Measurements from ENCODE around the gene SCIN. TPM values are rescaled to one million over a fixed set of nuclear protein-coding genes. Genes with fewer than 3 reads are reported as not detected.

The SCIN gene
- total RNA-seq, 1 experiment from 2014 or later: 5.6 TPM

- in situ Hi-C loops (cut with HindIII; ENCODE audit: low pct_unique_long_range_greater_than_20kb, low sequenced_read_pairs) (no loop called here), intact Hi-C loops (cut with micrococcal nuclease; ENCODE audit: unreplicated experiment) (no loop called here)
- H3K27ac ChIP-seq (ENCODE audit: low read length): no peak overlapping the region
- CTCF ChIA-PET: no interaction called here
- H3K4me1 ChIP-seq (ENCODE audit: control insufficient read depth, insufficient read depth, low read length): peaks cover 9% of the 10 kb centered on the region; the same call in 1 of the 2 replicates
- POLR2A ChIA-PET: no interaction called here
- DNase-seq (ENCODE audit: low read depth, low spot score) (no peak), ATAC-seq (no peak)
- no TSS peak for BruUV-seq (replicated peaks)
- peaks cover 34% of the 10 kb centered on the region for H3K27me3 ChIP-seq (ENCODE audit: control insufficient read depth, insufficient read depth, low read length)
- TF ChIP-seq TCF7L2 (IDR thresholded peaks at IDR 0.05; ENCODE audit: low read depth, low read length) (no peak), SIN3A (IDR thresholded peaks at IDR 0.05; ENCODE audit: borderline replicate concordance, insufficient read depth, low read depth, low read length) (no peak)
- H3K9me3 ChIP-seq (ENCODE audit: control insufficient read depth, insufficient read depth, low read depth, low read length): no peaks in the 10 kb centered on the region
- H3K4me3 ChIP-seq (ENCODE audit: low read depth in 2 of 2, low read length in 2 of 2): no peak overlapping the region
- H3K36me3 ChIP-seq (ENCODE audit: control insufficient read depth, insufficient read depth, low read length): no peaks in the 10 kb centered on the region
These were observed 2.5 kb downstream of the SCIN start for GRCh38 chr7:12572941-12573575.

GRCh38 chr7:12573885-12574284 lies 3.4 kb downstream of the SCIN start:
- Histone ChIP-seq H3K4me3 (ENCODE audit: low read depth in 2 of 2, low read length in 2 of 2) (no peak overlapping the region), H3K4me1 (ENCODE audit: control insufficient read depth, insufficient read depth, low read length) (peaks cover 9% of the 10 kb centered on the region; the same call in 1 of the 2 replicates), H3K9me3 (ENCODE audit: control insufficient read depth, insufficient read depth, low read depth, low read length) (no peaks in the 10 kb centered on the region), H3K27ac (ENCODE audit: low read length) (no peak overlapping the region), H3K36me3 (ENCODE audit: control insufficient read depth, insufficient read depth, low read length) (no peaks in the 10 kb centered on the region), H3K27me3 (ENCODE audit: control insufficient read depth, insufficient read depth, low read length) (peaks cover 32% of the 10 kb centered on the region)
- TF ChIP-seq REST (IDR thresholded peaks at IDR 0.05; ENCODE audit: insufficient read depth in 1 of 2, low read depth in 2 of 2, low read length in 1 of 2) (no peak), CTCF (IDR thresholded peaks at IDR 0.05) (no peak), TCF7L2 (IDR thresholded peaks at IDR 0.05; ENCODE audit: low read depth, low read length) (no peak), SIN3A (IDR thresholded peaks at IDR 0.05; ENCODE audit: borderline replicate concordance, insufficient read depth, low read depth, low read length) (no peak), POLR2AphosphoS5 (IDR thresholded peaks at IDR 0.05; ENCODE audit: low read depth, low read length) (no peak)
- intact Hi-C loops (cut with micrococcal nuclease; ENCODE audit: unreplicated experiment) (no loop called here), in situ Hi-C loops (cut with HindIII; ENCODE audit: low pct_unique_long_range_greater_than_20kb, low sequenced_read_pairs) (no loop called here)
- ChIA-PET POLR2A (no interaction called here), CTCF (no interaction called here)
- DNase-seq (ENCODE audit: low read depth, low spot score): no peak
- BruUV-seq (replicated peaks): no TSS peak
- no peak for ATAC-seq

- no peak for ATAC-seq
- ChIA-PET POLR2A (interaction anchor here (0.6 kb wide), 1 partner anchor 717 kb away, joined by 7 read pairs; no protein-coding TSS in a partner anchor), CTCF (interaction anchor here (0.6 kb wide), 1 partner anchor 46 kb away, joined by 4 read pairs; no protein-coding TSS in a partner anchor)
- Histone ChIP-seq H3K27me3 (ENCODE audit: control insufficient read depth, insufficient read depth, low read length) (peaks cover 2% of the 10 kb centered on the region; the same call in 1 of the 2 replicates), H3K27ac (ENCODE audit: low read length) (no peak overlapping the region), H3K4me1 (ENCODE audit: control insufficient read depth, insufficient read depth, low read length) (no peaks in the 10 kb centered on the region), H3K9me3 (ENCODE audit: control insufficient read depth, insufficient read depth, low read depth, low read length) (no peaks in the 10 kb centered on the region), H3K36me3 (ENCODE audit: control insufficient read depth, insufficient read depth, low read length) (no peaks in the 10 kb centered on the region), H3K4me3 (ENCODE audit: low read depth in 2 of 2, low read length in 2 of 2) (no peak overlapping the region)
- BruUV-seq (replicated peaks): no TSS peak
- DNase-seq (ENCODE audit: low read depth, low spot score): no peak
- TF ChIP-seq CTCF (IDR thresholded peaks at IDR 0.05) (no peak), TCF7L2 (IDR thresholded peaks at IDR 0.05; ENCODE audit: low read depth, low read length) (no peak), REST (IDR thresholded peaks at IDR 0.05; ENCODE audit: insufficient read depth in 1 of 2, low read depth in 2 of 2, low read length in 1 of 2) (no peak), SIN3A (IDR thresholded peaks at IDR 0.05; ENCODE audit: borderline replicate concordance, insufficient read depth, low read depth, low read length) (no peak), POLR2AphosphoS5 (IDR thresholded peaks at IDR 0.05; ENCODE audit: low read depth, low read length) (no peak)
- intact Hi-C loops (cut with micrococcal nuclease; ENCODE audit: unreplicated experiment): no loop called here
- in situ Hi-C loops (cut with HindIII; ENCODE audit: low pct_unique_long_range_greater_than_20kb, low sequenced_read_pairs): no loop called here
These were observed 8.6 kb downstream of the SCIN start for GRCh38 chr7:12578930-12579640.

Measured in Panc1 (cell line).